ENCODE data around the gene C19orf25.

The C19orf25 gene

GRCh38 chr19:1432507-1432887, 46.5 kb downstream of the C19orf25 start:
- no peak overlapping the region for H3K4me3 ChIP-seq
- TF ChIP-seq EZH2 (IDR thresholded peaks at IDR 0.05) (no peak), FOXP2 (optimal IDR thresholded peaks at IDR 0.05; ENCODE audit: control extremely low read depth, extremely low read length, insufficient read depth) (no peak), POLR2AphosphoS5 (IDR thresholded peaks at IDR 0.05; ENCODE audit: borderline replicate concordance, low read depth, low read length) (no peak)
- H3K9ac ChIP-seq (ENCODE audit: insufficient read length) = no peak overlapping the region
- no peak overlapping the region for H3K27ac ChIP-seq
- H3K9me3 ChIP-seq (ENCODE audit: low read depth, low read length) = no peaks in the 10 kb centered on the region
- DNase-seq (ENCODE audit: low read depth, low spot score) = no peak
- peaks cover 64% of the 10 kb centered on the region for H3K36me3 ChIP-seq (ENCODE audit: insufficient read depth, low read length)

DNA sequence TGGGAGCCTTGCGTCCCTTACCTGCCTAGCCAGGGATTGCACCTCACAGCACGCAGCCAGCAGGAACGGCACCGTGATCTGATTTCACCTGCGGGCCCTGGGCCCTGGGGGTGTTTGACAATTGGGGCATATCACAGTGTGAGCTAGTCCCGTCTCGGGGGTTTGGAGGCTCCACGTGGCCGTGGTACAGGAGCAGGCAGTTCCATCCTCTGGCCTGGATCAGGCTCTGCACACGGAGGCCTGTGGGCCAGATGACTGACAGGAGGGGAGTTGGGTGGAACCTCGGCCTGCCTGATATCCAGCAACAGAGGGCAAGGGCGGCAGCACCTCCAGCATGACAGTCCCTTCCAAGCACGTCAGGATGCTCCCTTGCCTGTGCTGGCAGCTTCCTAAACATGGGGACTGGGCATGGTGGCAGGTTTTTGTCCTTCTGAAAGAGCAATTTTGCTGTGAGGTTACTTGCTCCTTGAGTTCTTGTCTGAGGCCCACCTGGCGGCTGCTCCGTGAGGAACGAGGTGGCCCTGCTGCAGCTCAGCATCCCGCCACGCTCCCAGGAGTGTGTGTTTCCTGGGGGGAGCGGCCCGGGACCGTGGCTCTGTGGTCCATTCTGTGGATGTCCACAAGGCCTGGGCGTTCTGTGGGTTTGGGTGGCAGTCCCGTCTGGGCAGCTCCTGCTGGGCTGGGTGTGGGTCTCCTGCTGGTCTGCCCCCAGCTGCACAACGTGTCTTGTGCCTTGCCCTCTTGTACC, 47.1 kb downstream of the C19orf25 start:
- Histone ChIP-seq H3K9me3 (ENCODE audit: low read depth, low read length) (no peaks in the 10 kb centered on the region), H3K9ac (ENCODE audit: insufficient read length) (no peak overlapping the region), H3K4me3 (no peak overlapping the region), H3K27ac (no peak overlapping the region), H3K36me3 (ENCODE audit: insufficient read depth, low read length) (peaks cover 69% of the 10 kb centered on the region)
- DNase-seq (ENCODE audit: low read depth, low spot score) = no peak
- no peak for TF ChIP-seq EZH2 (IDR thresholded peaks at IDR 0.05)
- no peak for TF ChIP-seq FOXP2 (optimal IDR thresholded peaks at IDR 0.05; ENCODE audit: control extremely low read depth, extremely low read length, insufficient read depth)
- no peak; the same call in 1 of the 2 replicates for TF ChIP-seq POLR2AphosphoS5 (IDR thresholded peaks at IDR 0.05; ENCODE audit: borderline replicate concordance, low read depth, low read length)

GRCh38 chr19:1430246-1430645, 48.8 kb downstream of the C19orf25 start:
- Histone ChIP-seq H3K4me3 (no peak overlapping the region), H3K9me3 (ENCODE audit: low read depth, low read length) (no peaks in the 10 kb centered on the region), H3K9ac (ENCODE audit: insufficient read length) (no peak overlapping the region), H3K36me3 (ENCODE audit: insufficient read depth, low read length) (peaks cover 80% of the 10 kb centered on the region), H3K27ac (no peak overlapping the region)
- DNase-seq (ENCODE audit: low read depth, low spot score) = no peak
- TF ChIP-seq POLR2AphosphoS5 (IDR thresholded peaks at IDR 0.05; ENCODE audit: borderline replicate concordance, low read depth, low read length) (no peak), FOXP2 (optimal IDR thresholded peaks at IDR 0.05; ENCODE audit: control extremely low read depth, extremely low read length, insufficient read depth) (no peak), EZH2 (IDR thresholded peaks at IDR 0.05) (no peak)

DNA sequence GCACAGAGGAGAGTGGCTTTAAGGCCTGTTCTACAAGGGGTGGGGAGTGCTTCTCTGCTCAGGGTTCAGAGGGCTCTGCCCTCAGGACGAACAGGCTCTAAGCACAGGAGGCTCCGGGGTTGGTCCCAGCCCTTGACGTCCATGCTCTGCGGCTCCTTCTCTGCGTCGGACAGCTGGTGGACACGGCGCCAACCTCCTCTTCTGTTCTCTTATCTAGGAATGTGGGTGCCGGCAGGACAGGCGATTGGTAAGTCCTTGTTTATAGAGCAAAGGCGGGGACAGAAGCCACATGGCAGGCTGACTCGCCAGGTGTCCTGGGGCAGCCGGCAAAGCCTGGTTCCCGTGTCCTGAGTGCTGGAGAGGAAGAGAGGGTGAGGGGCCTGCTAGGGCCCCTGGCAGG, 49.3 kb downstream of the C19orf25 start:
- DNase-seq (ENCODE audit: low read depth, low spot score) = no peak
- H3K27ac ChIP-seq = no peak overlapping the region

GRCh38 chr19:1428738-1429391, 50.1 kb downstream of the C19orf25 start:
- DNase-seq (ENCODE audit: low read depth, low spot score) = no peak
- no peak overlapping the region for H3K27ac ChIP-seq
- no peaks in the 10 kb centered on the region for H3K9me3 ChIP-seq (ENCODE audit: low read depth, low read length)
- H3K9ac ChIP-seq (ENCODE audit: insufficient read length) = no peak overlapping the region
- H3K4me3 ChIP-seq = no peak overlapping the region
- TF ChIP-seq EZH2 (IDR thresholded peaks at IDR 0.05) (no peak), POLR2AphosphoS5 (IDR thresholded peaks at IDR 0.05; ENCODE audit: borderline replicate concordance, low read depth, low read length) (no peak), FOXP2 (optimal IDR thresholded peaks at IDR 0.05; ENCODE audit: control extremely low read depth, extremely low read length, insufficient read depth) (no peak)
- peaks cover 85% of the 10 kb centered on the region for H3K36me3 ChIP-seq (ENCODE audit: insufficient read depth, low read length)

More for the DNA sequence above, 49.3 kb downstream of the C19orf25 start:
- no peaks in the 10 kb centered on the region for H3K9me3 ChIP-seq (ENCODE audit: low read depth, low read length)
- TF ChIP-seq POLR2AphosphoS5 (IDR thresholded peaks at IDR 0.05; ENCODE audit: borderline replicate concordance, low read depth, low read length) (no peak), FOXP2 (optimal IDR thresholded peaks at IDR 0.05; ENCODE audit: control extremely low read depth, extremely low read length, insufficient read depth) (no peak), EZH2 (IDR thresholded peaks at IDR 0.05) (no peak)
- H3K36me3 ChIP-seq (ENCODE audit: insufficient read depth, low read length) = peaks cover 84% of the 10 kb centered on the region
- no peak overlapping the region for H3K4me3 ChIP-seq
- no peak overlapping the region for H3K9ac ChIP-seq (ENCODE audit: insufficient read length)

DNA sequence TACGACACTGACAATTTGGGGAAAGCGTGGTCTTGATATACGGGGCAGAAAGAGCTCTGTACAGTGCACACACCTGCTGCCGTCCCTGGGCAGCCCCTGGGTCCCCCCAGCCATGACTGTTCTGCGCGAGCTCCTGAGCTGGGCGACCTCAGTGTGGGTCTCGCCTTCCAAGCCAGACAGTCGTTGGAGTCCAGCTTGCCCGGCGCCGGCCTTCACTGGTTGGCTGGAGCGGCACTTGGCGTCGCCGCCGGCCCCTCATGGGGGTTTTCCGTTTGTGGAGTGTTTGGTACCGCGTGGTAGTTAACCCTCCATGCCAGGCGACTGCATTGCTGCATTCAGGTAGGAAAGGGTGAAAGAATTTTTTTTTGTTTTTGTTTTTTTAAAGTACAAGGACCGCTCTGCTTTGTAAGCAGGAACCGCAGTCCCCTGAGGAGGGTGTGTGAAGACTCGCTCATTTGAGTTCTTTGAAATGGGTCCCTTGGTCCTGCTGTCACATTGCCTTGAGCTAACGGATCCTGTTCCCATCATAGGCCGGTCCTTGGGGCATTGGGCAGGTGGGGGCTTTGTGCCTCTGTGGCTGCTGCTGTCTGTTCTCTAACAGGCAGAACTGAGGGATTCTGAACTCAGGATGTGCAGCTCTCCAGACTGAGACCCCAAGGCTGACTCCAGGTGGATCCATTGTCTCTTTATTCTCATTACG, 51.6 kb downstream of the C19orf25 start:
- no peak for DNase-seq (ENCODE audit: low read depth, low spot score)
- 0 out of 2 replicates have a peak overlapping the region, but pooled peaks have one; percentile 36 for H3K27ac ChIP-seq
- H3K9me3 ChIP-seq (ENCODE audit: low read depth, low read length) = no peaks in the 10 kb centered on the region
- peaks cover 85% of the 10 kb centered on the region for H3K36me3 ChIP-seq (ENCODE audit: insufficient read depth, low read length)
- no peak overlapping the region for H3K4me3 ChIP-seq
- H3K9ac ChIP-seq (ENCODE audit: insufficient read length) = no peak overlapping the region
- TF ChIP-seq FOXP2 (optimal IDR thresholded peaks at IDR 0.05; ENCODE audit: control extremely low read depth, extremely low read length, insufficient read depth) = no peak
- no peak for TF ChIP-seq EZH2 (IDR thresholded peaks at IDR 0.05)
- no peak for TF ChIP-seq POLR2AphosphoS5 (IDR thresholded peaks at IDR 0.05; ENCODE audit: borderline replicate concordance, low read depth, low read length)

- no peak for DNase-seq (ENCODE audit: low read depth, low spot score)
- no peak overlapping the region for H3K9ac ChIP-seq (ENCODE audit: insufficient read length)
- H3K27ac ChIP-seq = peak overlapping the region; percentile 25; the same call in 1 of the 2 replicates
- H3K4me3 ChIP-seq = no peak overlapping the region
- H3K9me3 ChIP-seq (ENCODE audit: low read depth, low read length) = no peaks in the 10 kb centered on the region
- TF ChIP-seq EZH2 (IDR thresholded peaks at IDR 0.05) (no peak), POLR2AphosphoS5 (IDR thresholded peaks at IDR 0.05; ENCODE audit: borderline replicate concordance, low read depth, low read length) (no peak), FOXP2 (optimal IDR thresholded peaks at IDR 0.05; ENCODE audit: control extremely low read depth, extremely low read length, insufficient read depth) (no peak)
- peaks cover 85% of the 10 kb centered on the region for H3K36me3 ChIP-seq (ENCODE audit: insufficient read depth, low read length)
Measured at GRCh38 chr19:1426736-1427135, 52.3 kb downstream of the C19orf25 start.

DNA sequence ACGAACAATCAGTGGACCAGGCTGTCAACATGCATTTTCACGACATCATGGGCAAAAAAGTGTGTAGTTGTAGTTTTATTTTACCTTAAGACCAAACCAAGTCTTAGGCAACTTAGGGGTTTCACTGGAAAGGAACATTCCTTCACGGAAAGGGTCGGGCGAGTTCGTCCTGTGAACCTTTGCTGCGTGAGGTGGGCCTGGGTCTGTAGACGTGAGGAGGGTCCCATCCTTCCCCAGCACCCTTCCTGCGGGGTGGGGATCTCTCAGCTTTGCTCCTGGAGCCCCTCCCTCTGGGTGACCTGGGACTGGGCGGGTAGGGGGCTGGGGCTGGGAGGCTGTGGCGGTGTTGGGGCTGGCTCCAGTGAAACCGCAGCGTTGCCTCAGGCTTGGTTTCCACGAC, 53.1 kb downstream of the C19orf25 start:
- no peak overlapping the region for H3K27ac ChIP-seq
- peaks cover 88% of the 10 kb centered on the region for H3K36me3 ChIP-seq (ENCODE audit: insufficient read depth, low read length)
- no peaks in the 10 kb centered on the region for H3K9me3 ChIP-seq (ENCODE audit: low read depth, low read length)
- TF ChIP-seq FOXP2 (optimal IDR thresholded peaks at IDR 0.05; ENCODE audit: control extremely low read depth, extremely low read length, insufficient read depth) = no peak
- TF ChIP-seq POLR2AphosphoS5 (IDR thresholded peaks at IDR 0.05; ENCODE audit: borderline replicate concordance, low read depth, low read length) = no peak
- TF ChIP-seq EZH2 (IDR thresholded peaks at IDR 0.05) = no peak
- no peak for DNase-seq (ENCODE audit: low read depth, low spot score)
- no peak overlapping the region for H3K9ac ChIP-seq (ENCODE audit: insufficient read length)
- H3K4me3 ChIP-seq = no peak overlapping the region

All from SK-N-MC (cell line).